H9 (cell line): ENCODE data around the gene ZNF25. TPM values are rescaled to one million over a fixed set of nuclear protein-coding genes. Genes with fewer than 3 reads are reported as not detected.

ENCODE experiments used
- DNase-seq: peaks from one replicate; pipeline ENCODE4 v3.0.0-alpha.2; 2017
- H2AFZ ChIP-seq: one replicate; pipeline ENCODE4 v1.6.1; 2013; ENCODE audit warnings: mild to moderate bottlenecking, low read length, control low read depth, moderate library complexity
- H2AK5ac ChIP-seq: 2 replicates; pipeline ENCODE4 v1.6.1; 2013; ENCODE audit warnings: low read length, control low read depth, mixed read lengths; ENCODE audit not compliant: insufficient read length
- H2BK120ac ChIP-seq: one replicate; pipeline ENCODE4 v1.6.1; 2013; ENCODE audit warnings: low read depth, mild to moderate bottlenecking, low read length, control low read depth, inconsistent platforms; ENCODE audit not compliant: poor library complexity, severe bottlenecking
- H2BK12ac ChIP-seq: 2 replicates; pipeline ENCODE4 v1.6.1; 2013; ENCODE audit warnings: low read length, control low read depth, mixed read lengths, low read depth; ENCODE audit not compliant: insufficient read length
- H2BK15ac ChIP-seq: 2 replicates; pipeline ENCODE4 v1.6.1; 2013; ENCODE audit warnings: low read depth, low read length, control low read depth
- H2BK20ac ChIP-seq: one replicate; pipeline ENCODE4 v1.6.1; 2013; ENCODE audit warnings: low read depth, mild to moderate bottlenecking, low read length, control low read depth, inconsistent platforms; ENCODE audit not compliant: poor library complexity, severe bottlenecking
- H2BK5ac ChIP-seq: 2 replicates; pipeline ENCODE4 v1.6.1; 2013; ENCODE audit warnings: low read length, control low read depth, mixed read lengths; ENCODE audit not compliant: insufficient read length
- H3K14ac ChIP-seq: 2 replicates; pipeline ENCODE4 v1.6.1; 2013; ENCODE audit warnings: low read length, control low read depth; ENCODE audit not compliant: insufficient read depth
- H3K18ac ChIP-seq: 2 replicates; pipeline ENCODE4 v1.6.1; 2013; ENCODE audit warnings: low read depth, mild to moderate bottlenecking, mixed read lengths, low read length, control low read depth; ENCODE audit not compliant: insufficient read length
- H3K23ac ChIP-seq: 2 replicates; pipeline ENCODE4 v1.6.1; 2013; ENCODE audit warnings: low read length, control low read depth, mixed read lengths, low read depth; ENCODE audit not compliant: insufficient read length
- H3K23me2 ChIP-seq: 2 replicates; pipeline ENCODE4 v1.6.1; 2013; ENCODE audit warnings: low read depth, mild to moderate bottlenecking, mixed read lengths, low read length, control low read depth; ENCODE audit not compliant: insufficient read length, poor library complexity, severe bottlenecking
- H3K27ac ChIP-seq: 2 replicates; pipeline ENCODE4 v1.5.1; 2013; ENCODE audit warnings: low read length, control low read depth, mixed read lengths, low read depth; ENCODE audit not compliant: insufficient read length
- H3K27me3 ChIP-seq: 2 replicates; pipeline ENCODE4 v1.6.1; 2013; ENCODE audit warnings: low read length, control low read depth, inconsistent platforms; ENCODE audit not compliant: insufficient read depth
- H3K4ac ChIP-seq: 2 replicates; pipeline ENCODE4 v1.6.1; 2013; ENCODE audit warnings: low read depth, mild to moderate bottlenecking, control low read depth, inconsistent platforms, low read length, moderate library complexity
- H3K4me1 ChIP-seq: 2 replicates; pipeline ENCODE4 v1.6.1; 2013; ENCODE audit warnings: low read length, control low read depth, inconsistent platforms; ENCODE audit not compliant: insufficient read depth
- H3K4me2 ChIP-seq: 2 replicates; pipeline ENCODE4 v1.6.1; 2013; ENCODE audit warnings: low read length, control low read depth, mixed read lengths; ENCODE audit not compliant: insufficient read length, insufficient read depth
- H3K56ac ChIP-seq: 2 replicates; pipeline ENCODE4 v1.6.1; 2013; ENCODE audit warnings: low read depth, mild to moderate bottlenecking, mixed read lengths, low read length, control low read depth; ENCODE audit not compliant: insufficient read length
- H3K79me1 ChIP-seq: 2 replicates; pipeline ENCODE4 v1.6.1; 2013; ENCODE audit warnings: low read depth, mild to moderate bottlenecking, moderate library complexity, low read length, control low read depth, inconsistent platforms; ENCODE audit not compliant: insufficient read depth, poor library complexity, severe bottlenecking
- H3K79me2 ChIP-seq: 2 replicates; pipeline ENCODE4 v1.6.1; 2013; ENCODE audit warnings: low read length, control low read depth, inconsistent platforms; ENCODE audit not compliant: insufficient read depth
- H3K9ac ChIP-seq: 2 replicates; pipeline ENCODE4 v1.6.1; 2013; ENCODE audit warnings: low read length, control low read depth, mixed read lengths; ENCODE audit not compliant: insufficient read length; ENCODE audit errors: extremely low read depth
- H3K9me3 ChIP-seq: one replicate; pipeline ENCODE4 v1.6.1; 2013; ENCODE audit warnings: low read depth, low read length, inconsistent platforms; ENCODE audit not compliant: control insufficient read depth
- H3T11ph ChIP-seq: one replicate; pipeline ENCODE4 v1.6.1; 2013; ENCODE audit warnings: mild to moderate bottlenecking, low read length, control low read depth, inconsistent platforms
- H4K20me1 ChIP-seq: one replicate; pipeline ENCODE4 v1.6.1; 2013; ENCODE audit not compliant: control insufficient read depth, insufficient read length, insufficient read depth
- H4K5ac ChIP-seq: 2 replicates; pipeline ENCODE4 v1.6.1; 2013; ENCODE audit warnings: low read depth, mild to moderate bottlenecking, mixed read lengths, low read length, control low read depth; ENCODE audit not compliant: insufficient read length
- H4K8ac ChIP-seq: replicated peaks from 2 replicates; pipeline ENCODE4 v1.6.1; 2013; ENCODE audit warnings: low read length, control low read depth, mixed read lengths, low read depth; ENCODE audit not compliant: insufficient read length
- H4K91ac ChIP-seq: 2 replicates; pipeline ENCODE4 v1.6.1; 2013; ENCODE audit warnings: low read depth, mild to moderate bottlenecking, moderate library complexity, mixed read lengths, low read length, control low read depth; ENCODE audit not compliant: insufficient read length
- H3K27ac Mint-ChIP-seq, 3 experiments: 2 replicates in 2 of 3; 3 replicates in 1 of 3; pipeline ENCODE4 v1.8.0; 2020 to 2021; ENCODE audit warnings: mixed read lengths in 3 of 3, mild to moderate bottlenecking in 1 of 3, moderate library complexity in 1 of 3
- H3K27me3 Mint-ChIP-seq: 2 replicates; pipeline ENCODE4 v1.8.0; 2021; ENCODE audit warnings: low read depth, mild to moderate bottlenecking, moderate library complexity, mixed read lengths
- H3K36me3 Mint-ChIP-seq, 3 experiments: 2 replicates in 2 of 3; 3 replicates in 1 of 3; pipeline ENCODE4 v1.8.0; 2020 to 2021; ENCODE audit warnings: low read depth in 3 of 3, mixed read lengths in 3 of 3; ENCODE audit not compliant: insufficient read depth in 1 of 3
- H3K4me1 Mint-ChIP-seq, 2 experiments: 2 replicates each; pipeline ENCODE4 v1.8.0; 2020; ENCODE audit warnings: mixed read lengths in 2 of 2
- H3K4me3 Mint-ChIP-seq, 2 experiments: 2 replicates in 1 of 2; 3 replicates in 1 of 2; pipeline ENCODE4 v1.8.0; 2020 to 2021; ENCODE audit warnings: mild to moderate bottlenecking in 2 of 2, mixed read lengths in 2 of 2, moderate library complexity in 1 of 2
- H3K9me3 Mint-ChIP-seq, 2 experiments: 2 replicates in 1 of 2; 3 replicates in 1 of 2; pipeline ENCODE4 v1.8.0; 2020; ENCODE audit warnings: mild to moderate bottlenecking in 2 of 2, mixed read lengths in 2 of 2, moderate library complexity in 1 of 2
- WGBS: extraction: QIAGEN DNeasy Blood & Tissue Kit; methylation state at CpG from one replicate; pipeline ENCODE4 v1.1.7; 2013; ENCODE audit warnings: missing lambda C conversion rate, low lambda C conversion rate, mixed read lengths; ENCODE audit not compliant: insufficient read length; ENCODE audit errors: extremely low coverage; 5-methylcytosine and 5-hydroxymethylcytosine counted together
- total RNA-seq: library from RNA; stranded (reverse); gene quantifications from 2 replicates; pipeline ENCODE4 v1.2.1, GENCODE V29; 2021
- TF ChIP-seq, protein P1 (sequence below): fragments of 200-600 bp; sonication (generic); conservative IDR thresholded peaks from 3 replicates; pipeline ENCODE4 v1.8.0; 2021; ENCODE audit warnings: antibody characterized with exemption, mild to moderate bottlenecking

Gene ZNF25
- total RNA-seq, 1 experiment from 2014 or later = 0.83 TPM

GRCh38 chr10:37937864-37938263, 38.6 kb downstream of the ZNF25 start:
- no peak for DNase-seq
- Mint-ChIP-seq H3K27me3 (peaks cover 2% of the 10 kb centered on the region; the same call in 1 of the 2 replicates), H3K4me1 (no peaks in the 10 kb centered on the region), H3K9me3 (peaks cover 95 to 97% of the 10 kb centered on the region in 2 experiments), H3K27ac (no peak overlapping the region), H3K4me3 (no peak overlapping the region), H3K36me3 (peaks cover 8 to 34% (median 20%) of the 10 kb centered on the region in 3 experiments; a peak in 6 of 7 replicates)
- Histone ChIP-seq H3K27ac (no peak overlapping the region), H3K79me2 (no peaks in the 10 kb centered on the region), H2BK120ac (no peak overlapping the region), H2BK5ac (no peak overlapping the region), H3K4me1 (no peaks in the 10 kb centered on the region), H4K91ac (no peak overlapping the region), H3K4me2 (no peak overlapping the region), H3K23ac (no peak overlapping the region), H3K14ac (no peak overlapping the region), H3K27me3 (no peaks in the 10 kb centered on the region), H3K18ac (no peak overlapping the region), H4K20me1 (no peaks in the 10 kb centered on the region), H3K9ac (no peak overlapping the region), H2BK15ac (no peak overlapping the region), H4K5ac (no peak overlapping the region), H4K8ac (no peak overlapping the region), H2BK20ac (no peak overlapping the region), H2AK5ac (no peak overlapping the region), H2AFZ (no peak overlapping the region), H3K9me3 (peaks cover 72% of the 10 kb centered on the region), H2BK12ac (no peak overlapping the region), H3K23me2 (no peaks in the 10 kb centered on the region), H3T11ph (no peak overlapping the region), H3K79me1 (no peaks in the 10 kb centered on the region), H3K4ac (no peak overlapping the region), H3K56ac (no peak overlapping the region)
- WGBS = no CpG with 5 or more reads among the region's 5 CpGs
- TF ChIP-seq, protein P1, sequence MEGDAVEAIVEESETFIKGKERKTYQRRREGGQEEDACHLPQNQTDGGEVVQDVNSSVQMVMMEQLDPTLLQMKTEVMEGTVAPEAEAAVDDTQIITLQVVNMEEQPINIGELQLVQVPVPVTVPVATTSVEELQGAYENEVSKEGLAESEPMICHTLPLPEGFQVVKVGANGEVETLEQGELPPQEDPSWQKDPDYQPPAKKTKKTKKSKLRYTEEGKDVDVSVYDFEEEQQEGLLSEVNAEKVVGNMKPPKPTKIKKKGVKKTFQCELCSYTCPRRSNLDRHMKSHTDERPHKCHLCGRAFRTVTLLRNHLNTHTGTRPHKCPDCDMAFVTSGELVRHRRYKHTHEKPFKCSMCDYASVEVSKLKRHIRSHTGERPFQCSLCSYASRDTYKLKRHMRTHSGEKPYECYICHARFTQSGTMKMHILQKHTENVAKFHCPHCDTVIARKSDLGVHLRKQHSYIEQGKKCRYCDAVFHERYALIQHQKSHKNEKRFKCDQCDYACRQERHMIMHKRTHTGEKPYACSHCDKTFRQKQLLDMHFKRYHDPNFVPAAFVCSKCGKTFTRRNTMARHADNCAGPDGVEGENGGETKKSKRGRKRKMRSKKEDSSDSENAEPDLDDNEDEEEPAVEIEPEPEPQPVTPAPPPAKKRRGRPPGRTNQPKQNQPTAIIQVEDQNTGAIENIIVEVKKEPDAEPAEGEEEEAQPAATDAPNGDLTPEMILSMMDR = no peak
